Parathyroid adenoma (tissue), 2 donors: ENCODE measurements around the gene CHRD.

Source experiments
- H2AFZ ChIP-seq: fragments of 300-600 bp; sonication (generic); one replicate; pipeline ENCODE4 v1.7.0; 2017; ENCODE audit warnings: antibody characterized with exemption, mild to moderate bottlenecking
- H3K27ac ChIP-seq: fragments of 300-600 bp; sonication (generic); one replicate; pipeline ENCODE4 v1.7.0; 2017
- H3K27me3 ChIP-seq: fragments of 300-600 bp; sonication (generic); one replicate; pipeline ENCODE4 v1.7.0; 2017; ENCODE audit warnings: low read length; ENCODE audit not compliant: control insufficient read depth, insufficient read depth
- H3K36me3 ChIP-seq: fragments of 300-600 bp; sonication (generic); one replicate; pipeline ENCODE4 v1.7.0; 2017; ENCODE audit warnings: low read length; ENCODE audit not compliant: control insufficient read depth, insufficient read depth
- H3K4me1 ChIP-seq: fragments of 300-600 bp; sonication (generic); one replicate; pipeline ENCODE4 v1.7.0; 2017; ENCODE audit warnings: control low read depth
- H3K4me2 ChIP-seq: fragments of 300-600 bp; sonication (generic); one replicate; pipeline ENCODE4 v1.7.0; 2017; ENCODE audit warnings: low read length
- H3K4me3 ChIP-seq: fragments of 300-600 bp; sonication (generic); one replicate; pipeline ENCODE4 v1.7.0; 2017; ENCODE audit warnings: low read depth, low read length
- H3K79me2 ChIP-seq: fragments of 300-600 bp; sonication (generic); one replicate; pipeline ENCODE4 v1.7.0; 2017; ENCODE audit warnings: control low read depth
- H3K9ac ChIP-seq: fragments of 300-600 bp; sonication (generic); one replicate; pipeline ENCODE4 v1.7.0; 2017; ENCODE audit warnings: mild to moderate bottlenecking
- H3K9me3 ChIP-seq: fragments of 300-600 bp; sonication (generic); one replicate; pipeline ENCODE4 v1.7.0; 2017; ENCODE audit warnings: low read length; ENCODE audit not compliant: control insufficient read depth
- CTCF ChIP-seq: fragments of 300-600 bp; sonication (generic); IDR thresholded peaks from one replicate; pipeline ENCODE4 v1.7.0; 2017; ENCODE audit warnings: antibody characterized with exemption, mild to moderate bottlenecking
- donor health status: primary hyperparathyroidism.

CHRD gene

GRCh38 chr3:184346480-184347190 lies 33.2 kb upstream of the CHRD start:
- H3K4me3 ChIP-seq = no peak overlapping the region
- peaks cover 16% of the 10 kb centered on the region for H3K79me2 ChIP-seq
- no peaks in the 10 kb centered on the region for H3K9me3 ChIP-seq
- H3K9ac ChIP-seq = no peak overlapping the region
- peaks cover 14% of the 10 kb centered on the region for H3K4me1 ChIP-seq
- no peak overlapping the region for H3K4me2 ChIP-seq
- H3K27me3 ChIP-seq = no peaks in the 10 kb centered on the region
- TF ChIP-seq CTCF = no peak
- no peak overlapping the region for H2AFZ ChIP-seq
- H3K27ac ChIP-seq = no peak overlapping the region
- no peaks in the 10 kb centered on the region for H3K36me3 ChIP-seq

- H3K9ac ChIP-seq = no peak overlapping the region
- no peaks in the 10 kb centered on the region for H3K9me3 ChIP-seq
- peak overlapping the region; percentile 26 for H3K27ac ChIP-seq
- no peaks in the 10 kb centered on the region for H3K36me3 ChIP-seq
- peaks cover 14% of the 10 kb centered on the region for H3K4me1 ChIP-seq
- no peak overlapping the region for H3K4me2 ChIP-seq
- peak overlapping the region; percentile 7 for H3K4me3 ChIP-seq
- H2AFZ ChIP-seq = no peak overlapping the region
- H3K27me3 ChIP-seq = no peaks in the 10 kb centered on the region
- peaks cover 10% of the 10 kb centered on the region for H3K79me2 ChIP-seq
- no peak for TF ChIP-seq CTCF
These were observed 32.4 kb upstream of the CHRD start for GRCh38 chr3:184347321-184348056.

GRCh38 chr3:184348057-184348382 lies 31.8 kb upstream of the CHRD start:
- no peak overlapping the region for H3K4me2 ChIP-seq
- peaks cover 6% of the 10 kb centered on the region for H3K79me2 ChIP-seq
- H3K9me3 ChIP-seq = no peaks in the 10 kb centered on the region
- H2AFZ ChIP-seq = no peak overlapping the region
- peak overlapping the region; percentile 26 for H3K27ac ChIP-seq
- TF ChIP-seq CTCF = no peak
- H3K36me3 ChIP-seq = no peaks in the 10 kb centered on the region
- no peak overlapping the region for H3K9ac ChIP-seq
- peaks cover 14% of the 10 kb centered on the region for H3K4me1 ChIP-seq
- peak overlapping the region; percentile 7 for H3K4me3 ChIP-seq
- H3K27me3 ChIP-seq = no peaks in the 10 kb centered on the region

- Histone ChIP-seq H3K79me2 (no peaks in the 10 kb centered on the region), H3K36me3 (no peaks in the 10 kb centered on the region), H3K27me3 (no peaks in the 10 kb centered on the region), H3K27ac (no peak overlapping the region), H3K4me2 (no peak overlapping the region), H3K9ac (no peak overlapping the region), H2AFZ (no peak overlapping the region), H3K4me1 (peaks cover 14% of the 10 kb centered on the region), H3K9me3 (no peaks in the 10 kb centered on the region), H3K4me3 (no peak overlapping the region)
- TF ChIP-seq CTCF = no peak
These were observed 30.0 kb upstream of the CHRD start for GRCh38 chr3:184349563-184350470.
